ENCODE measurements around the gene GARNL3.

The GARNL3 gene

DNA sequence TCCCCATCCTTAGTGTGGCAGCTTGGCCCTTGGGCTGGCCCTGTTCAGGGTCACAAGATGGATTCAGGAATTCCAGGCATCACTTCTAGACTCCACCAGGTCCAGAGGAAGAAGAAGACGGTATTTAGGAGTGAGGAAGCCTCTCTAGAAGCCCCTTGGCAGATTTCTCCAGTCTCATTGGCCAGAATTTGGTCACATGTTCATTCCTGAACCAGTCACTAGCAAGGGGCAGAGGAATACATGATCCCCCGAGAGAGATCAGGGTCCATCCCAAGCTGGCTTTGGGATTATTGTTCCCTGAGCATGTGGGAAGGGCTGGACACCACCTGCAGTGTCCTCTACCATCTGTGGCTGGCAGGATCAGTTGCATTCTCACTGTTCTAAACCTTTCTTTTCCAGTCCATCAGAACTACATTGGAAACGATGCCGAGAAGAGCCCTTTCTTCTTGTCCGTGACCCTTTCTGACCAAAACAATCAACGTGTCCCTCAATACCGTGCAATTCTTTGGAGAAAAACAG is 48.5 kb downstream of the GARNL3 start (continued):
- TF ChIP-seq, protein P1, sequence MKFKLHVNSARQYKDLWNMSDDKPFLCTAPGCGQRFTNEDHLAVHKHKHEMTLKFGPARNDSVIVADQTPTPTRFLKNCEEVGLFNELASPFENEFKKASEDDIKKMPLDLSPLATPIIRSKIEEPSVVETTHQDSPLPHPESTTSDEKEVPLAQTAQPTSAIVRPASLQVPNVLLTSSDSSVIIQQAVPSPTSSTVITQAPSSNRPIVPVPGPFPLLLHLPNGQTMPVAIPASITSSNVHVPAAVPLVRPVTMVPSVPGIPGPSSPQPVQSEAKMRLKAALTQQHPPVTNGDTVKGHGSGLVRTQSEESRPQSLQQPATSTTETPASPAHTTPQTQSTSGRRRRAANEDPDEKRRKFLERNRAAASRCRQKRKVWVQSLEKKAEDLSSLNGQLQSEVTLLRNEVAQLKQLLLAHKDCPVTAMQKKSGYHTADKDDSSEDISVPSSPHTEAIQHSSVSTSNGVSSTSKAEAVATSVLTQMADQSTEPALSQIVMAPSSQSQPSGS (tag by site-specific recombination; IDR thresholded peaks at IDR 0.05; ENCODE audit: low read depth), result no peak

- POLR2A ChIA-PET, result no interaction called here
- H3K27ac ChIP-seq (ENCODE audit: extremely low read depth, low read depth, low read length), result no peak overlapping the region
Measured at GRCh38 chr9:127314911-127315310, 50.3 kb downstream of the GARNL3 start.

DNA sequence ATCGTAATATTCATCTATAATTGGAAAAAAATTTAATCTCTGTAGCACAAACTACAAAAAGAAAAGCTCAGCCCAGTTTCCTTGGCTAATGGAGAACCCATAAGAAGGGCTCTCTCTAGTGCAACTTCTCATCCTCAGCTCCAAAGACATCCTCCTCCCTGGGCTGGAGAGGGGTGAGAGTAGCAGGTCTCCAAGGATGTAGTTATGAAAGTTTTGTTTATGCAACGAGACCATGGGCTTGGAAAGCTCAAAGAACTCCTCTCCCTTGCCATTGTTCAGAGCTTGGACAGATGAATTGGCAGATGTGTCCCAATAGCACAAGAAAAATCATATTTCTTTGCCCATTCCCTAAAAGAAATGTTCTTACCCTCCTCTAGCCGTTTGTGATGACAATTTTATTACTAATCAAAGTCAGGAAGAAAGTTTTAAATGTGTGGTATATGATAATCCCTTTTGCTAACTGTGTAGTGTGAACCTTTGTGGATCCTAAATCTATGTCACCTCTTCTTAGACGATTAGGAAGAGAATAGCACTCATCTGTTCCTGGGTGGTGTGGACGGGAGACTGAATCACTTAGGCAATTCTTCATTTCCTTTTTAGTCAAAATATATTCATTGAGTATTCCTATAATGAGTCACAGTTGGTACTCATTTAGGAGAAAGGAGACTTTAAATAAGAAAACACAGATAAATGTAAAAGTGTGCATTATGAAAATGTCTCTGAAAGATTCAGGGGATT is 52.2 kb downstream of the GARNL3 start:
- TF ChIP-seq ZNF114 (tag by site-specific recombination; IDR thresholded peaks at IDR 0.05), result no peak
- TF ChIP-seq, protein P2, sequence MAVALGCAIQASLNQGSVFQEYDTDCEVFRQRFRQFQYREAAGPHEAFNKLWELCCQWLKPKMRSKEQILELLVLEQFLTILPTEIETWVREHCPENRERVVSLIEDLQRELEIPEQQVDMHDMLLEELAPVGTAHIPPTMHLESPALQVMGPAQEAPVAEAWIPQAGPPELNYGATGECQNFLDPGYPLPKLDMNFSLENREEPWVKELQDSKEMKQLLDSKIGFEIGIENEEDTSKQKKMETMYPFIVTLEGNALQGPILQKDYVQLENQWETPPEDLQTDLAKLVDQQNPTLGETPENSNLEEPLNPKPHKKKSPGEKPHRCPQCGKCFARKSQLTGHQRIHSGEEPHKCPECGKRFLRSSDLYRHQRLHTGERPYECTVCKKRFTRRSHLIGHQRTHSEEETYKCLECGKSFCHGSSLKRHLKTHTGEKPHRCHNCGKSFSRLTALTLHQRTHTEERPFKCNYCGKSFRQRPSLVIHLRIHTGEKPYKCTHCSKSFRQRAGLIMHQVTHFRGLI (tag by site-specific recombination; IDR thresholded peaks at IDR 0.05), result no peak
- TF ChIP-seq ZNF138 (tag by site-specific recombination; IDR thresholded peaks at IDR 0.05; ENCODE audit: borderline replicate concordance), result no peak
- TF ChIP-seq ZBTB7A (tag by site-specific recombination; IDR thresholded peaks at IDR 0.05; ENCODE audit: low read depth), result no peak
- TF ChIP-seq ZNF311 (tag by site-specific recombination; IDR thresholded peaks at IDR 0.05; ENCODE audit: borderline replicate concordance), result no peak
- TF ChIP-seq ZNF155 (tag by site-specific recombination; IDR thresholded peaks at IDR 0.05), result no peak
- TF ChIP-seq, protein P3, sequence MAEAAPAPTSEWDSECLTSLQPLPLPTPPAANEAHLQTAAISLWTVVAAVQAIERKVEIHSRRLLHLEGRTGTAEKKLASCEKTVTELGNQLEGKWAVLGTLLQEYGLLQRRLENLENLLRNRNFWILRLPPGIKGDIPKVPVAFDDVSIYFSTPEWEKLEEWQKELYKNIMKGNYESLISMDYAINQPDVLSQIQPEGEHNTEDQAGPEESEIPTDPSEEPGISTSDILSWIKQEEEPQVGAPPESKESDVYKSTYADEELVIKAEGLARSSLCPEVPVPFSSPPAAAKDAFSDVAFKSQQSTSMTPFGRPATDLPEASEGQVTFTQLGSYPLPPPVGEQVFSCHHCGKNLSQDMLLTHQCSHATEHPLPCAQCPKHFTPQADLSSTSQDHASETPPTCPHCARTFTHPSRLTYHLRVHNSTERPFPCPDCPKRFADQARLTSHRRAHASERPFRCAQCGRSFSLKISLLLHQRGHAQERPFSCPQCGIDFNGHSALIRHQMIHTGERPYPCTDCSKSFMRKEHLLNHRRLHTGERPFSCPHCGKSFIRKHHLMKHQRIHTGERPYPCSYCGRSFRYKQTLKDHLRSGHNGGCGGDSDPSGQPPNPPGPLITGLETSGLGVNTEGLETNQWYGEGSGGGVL (tag by site-specific recombination; IDR thresholded peaks at IDR 0.05), result no peak
- TF ChIP-seq OSR2 (tag by site-specific recombination; IDR thresholded peaks at IDR 0.05), result no peak
- no peak for TF ChIP-seq ZNF19 (tag by site-specific recombination; IDR thresholded peaks at IDR 0.05; ENCODE audit: low read depth)
- no peak for TF ChIP-seq ZXDB (tag by site-specific recombination; IDR thresholded peaks at IDR 0.05)
- no peak for TF ChIP-seq SCRT1 (tag by site-specific recombination; IDR thresholded peaks at IDR 0.05; ENCODE audit: borderline replicate concordance)
- TF ChIP-seq ZNF664 (tag by site-specific recombination; IDR thresholded peaks at IDR 0.05), result no peak
- TF ChIP-seq ZBTB49 (tag by site-specific recombination; IDR thresholded peaks at IDR 0.05; ENCODE audit: low read depth), result no peak
- no peak for TF ChIP-seq ZNF514 (tag by site-specific recombination; IDR thresholded peaks at IDR 0.05)
- no peak for TF ChIP-seq ZNF624 (tag by site-specific recombination; IDR thresholded peaks at IDR 0.05)
- TF ChIP-seq ZNF785 (tag by site-specific recombination; IDR thresholded peaks at IDR 0.05), result no peak
- no peak for TF ChIP-seq ZNF610 (tag by site-specific recombination; IDR thresholded peaks at IDR 0.05; ENCODE audit: borderline replicate concordance)
- no peak for TF ChIP-seq TSHZ1 (tag by site-specific recombination; IDR thresholded peaks at IDR 0.05; ENCODE audit: borderline replicate concordance)
- POLR2A ChIA-PET, result no interaction called here
- no peak overlapping the region for H3K4me3 ChIP-seq (ENCODE audit: low read depth, low read length)
- CTCF ChIA-PET, result interaction anchor here (1.0 kb wide), 1 partner anchor 9 kb away, joined by 3 read pairs; no protein-coding TSS in a partner anchor
- H3K4me1 ChIP-seq (ENCODE audit: control insufficient read depth, insufficient read depth, low read length), result no peaks in the 10 kb centered on the region
- H3K27ac ChIP-seq (ENCODE audit: extremely low read depth, low read depth, low read length), result no peak overlapping the region
- peaks cover 0 to 22% of the 10 kb centered on the region in 2 experiments; a peak in 2 of 3 replicates for H3K36me3 ChIP-seq (ENCODE audit: control insufficient read depth in 2 of 2, insufficient read depth in 1 of 2, low read length in 2 of 2)
- no peaks in the 10 kb centered on the region for H3K9me3 ChIP-seq (ENCODE audit: control insufficient read depth, insufficient read depth, low read depth, low read length)

More at GRCh38 chr9:127314911-127315310, 50.3 kb downstream of the GARNL3 start:
- no peaks in the 10 kb centered on the region for H3K4me1 ChIP-seq (ENCODE audit: control insufficient read depth, insufficient read depth, low read length)
- TF ChIP-seq ZBTB20 (tag by site-specific recombination; IDR thresholded peaks at IDR 0.05) (no peak), ZNF473 (tag by site-specific recombination; IDR thresholded peaks at IDR 0.05) (no peak)
- no peaks in the 10 kb centered on the region for H3K9me3 ChIP-seq (ENCODE audit: control insufficient read depth, insufficient read depth, low read depth, low read length)
- CTCF ChIA-PET, result interaction anchor here (0.6 kb wide), 1 partner anchor 141 kb away, joined by 3 read pairs; no protein-coding TSS in a partner anchor
- H3K4me3 ChIP-seq (ENCODE audit: low read depth, low read length), result no peak overlapping the region
- peaks cover 0 to 22% of the 10 kb centered on the region in 2 experiments; a peak in 2 of 3 replicates for H3K36me3 ChIP-seq (ENCODE audit: control insufficient read depth in 2 of 2, insufficient read depth in 1 of 2, low read length in 2 of 2)
